Caco-2 (cell line): Measurements from ENCODE around the gene TMEM174. TPM values are rescaled to one million over a fixed set of nuclear protein-coding genes. Genes with fewer than 3 reads are reported as not detected.

Source experiments
- BruUV-seq: library from RNA; stranded (reverse); fragments of 400-500 nt; replicated peaks from 2 replicates; lab custom pipeline; 2021; lab: Mats Ljungman, UMichigan
- CTCF ChIA-PET: fragments of 300-600 bp; sonication (Branson Sonifier 250); formaldehyde crosslinking; loops from one replicate; lab custom pipeline; 2022; ENCODE audit warnings: antibody characterized with exemption; lab: Charles Lee
- POLR2A ChIA-PET: fragments of 300-600 bp; sonication (Branson Sonifier 250); formaldehyde crosslinking; loops from one replicate; lab custom pipeline; 2022; ENCODE audit warnings: antibody characterized with exemption; lab: Charles Lee
- DNase-seq, 2 experiments: peaks; one replicate each; pipeline versions ENCODE4 v3.0.0 to v3.0.0-alpha.2; 2020 to 2022
- H3K27me3 ChIP-seq: replicated peaks from 2 replicates; pipeline ENCODE4 v1.6.0; 2011; ENCODE audit warnings: low read length; ENCODE audit not compliant: control insufficient read depth, insufficient read depth
- H3K36me3 ChIP-seq: 2 replicates; pipeline ENCODE4 v1.5.1; 2011; ENCODE audit warnings: low read length; ENCODE audit not compliant: control insufficient read depth, insufficient read depth
- H3K4me1 ChIP-seq: fragments of 250-450 bp; sonication (Bioruptor Pico); 2 replicates; pipeline ENCODE4 v1.5.1; 2020; ENCODE audit warnings: mild to moderate bottlenecking
- H3K4me3 ChIP-seq: 2 replicates; pipeline ENCODE4 v1.5.1; 2011; ENCODE audit warnings: low read depth, mild to moderate bottlenecking, control low read depth, low read length
- H3K9me3 ChIP-seq: fragments of 250-450 bp; sonication (Bioruptor Pico); 2 replicates; pipeline ENCODE4 v1.5.1; 2020; ENCODE audit warnings: mild to moderate bottlenecking, moderate library complexity
- H3K27ac Mint-ChIP-seq: one replicate; pipeline ENCODE4 v1.8.0; 2022; ENCODE audit warnings: mixed read lengths; ENCODE audit not compliant: unreplicated experiment
- H3K27me3 Mint-ChIP-seq: one replicate; pipeline ENCODE4 v1.8.0; 2022; ENCODE audit warnings: mixed read lengths; ENCODE audit not compliant: insufficient read depth, unreplicated experiment
- H3K36me3 Mint-ChIP-seq: one replicate; pipeline ENCODE4 v1.8.0; 2022; ENCODE audit warnings: mild to moderate bottlenecking, mixed read lengths; ENCODE audit not compliant: insufficient read depth, unreplicated experiment
- H3K4me1 Mint-ChIP-seq: one replicate; pipeline ENCODE4 v1.8.0; 2022; ENCODE audit warnings: low read depth, mixed read lengths; ENCODE audit not compliant: unreplicated experiment
- H3K4me3 Mint-ChIP-seq: one replicate; pipeline ENCODE4 v1.8.0; 2022; ENCODE audit warnings: mild to moderate bottlenecking, moderate library complexity, mixed read lengths; ENCODE audit not compliant: unreplicated experiment
- H3K9me3 Mint-ChIP-seq: one replicate; pipeline ENCODE4 v1.8.0; 2022; ENCODE audit warnings: mixed read lengths; ENCODE audit not compliant: unreplicated experiment
- CTCF ChIP-seq, 2 experiments: fragments of 200-600 bp in 1 of 2; IDR thresholded peaks; 1 replicate in 1 of 2; 2 replicates in 1 of 2; pipeline versions ENCODE4 v1.5.1 to v1.8.0; 2011 to 2022; ENCODE audit warnings: antibody characterized with exemption in 1 of 2, control low read depth in 1 of 2, inconsistent platforms in 1 of 2, low read depth in 1 of 2, low read length in 1 of 2, mild to moderate bottlenecking in 1 of 2, moderate library complexity in 1 of 2; ENCODE audit not compliant: insufficient read depth in 1 of 2, severe bottlenecking in 1 of 2, unreplicated experiment in 1 of 2
- intact Hi-C: fragments of 100-400 bp; cut with micrococcal nuclease; formaldehyde crosslinking; loops from one replicate; pipeline ENCODE4 v1.10.0; 2022; ENCODE audit not compliant: unreplicated experiment
- total RNA-seq: library from RNA; stranded (reverse); gene quantifications from 2 replicates; pipeline ENCODE4 v1.2.3, GENCODE V29; 2022

The TMEM174 gene
- total RNA-seq, 1 experiment from 2014 or later: not detected

DNA sequence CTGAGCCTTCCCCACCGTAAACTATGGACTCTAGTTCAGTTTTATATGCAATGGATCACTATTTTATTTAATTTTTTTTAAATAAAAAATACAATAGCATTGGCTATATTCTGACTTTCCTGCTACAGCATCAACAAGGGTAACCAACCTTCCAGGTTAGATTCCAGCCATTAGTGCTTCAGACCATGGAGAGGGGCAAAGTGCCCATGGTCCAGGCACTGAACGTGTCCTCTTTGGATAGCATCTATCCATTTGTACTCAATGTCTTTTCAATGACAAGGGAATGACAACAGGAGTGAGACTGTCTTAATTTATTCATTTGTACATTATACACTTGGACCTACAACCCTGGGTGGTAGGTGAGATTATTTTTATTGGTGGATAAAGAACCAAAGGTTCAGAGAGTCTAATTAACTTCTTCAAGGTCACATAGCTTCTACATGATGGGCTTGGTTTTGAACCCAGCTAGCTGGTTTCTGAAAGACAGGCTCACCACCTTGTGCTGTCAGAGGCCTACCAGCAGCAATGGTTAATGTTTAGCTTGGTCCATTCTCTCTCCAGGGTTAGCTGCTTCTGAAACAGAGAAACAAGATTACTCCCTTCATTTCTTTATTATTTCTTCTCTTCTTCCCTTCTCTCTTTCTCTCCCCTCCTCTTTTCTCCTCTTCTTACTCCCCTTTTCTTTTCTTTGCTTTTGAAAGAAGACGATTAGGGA, 41.1 kb upstream of the TMEM174 start:
- H3K9me3 Mint-ChIP-seq: no peaks in the 10 kb centered on the region
- H3K4me1 Mint-ChIP-seq: peaks cover 21% of the 10 kb centered on the region
- Histone ChIP-seq H3K36me3 (no peaks in the 10 kb centered on the region), H3K9me3 (no peaks in the 10 kb centered on the region), H3K4me3 (no peak overlapping the region), H3K27me3 (no peaks in the 10 kb centered on the region), H3K4me1 (peaks cover 18% of the 10 kb centered on the region)
- ChIA-PET CTCF (interaction anchor here (1.0 kb wide), 2 partner anchors 70 to 84 kb away, joined by 3 to 4 read pairs; no protein-coding TSS in a partner anchor), POLR2A (no interaction called here)
- DNase-seq: no peak
- H3K36me3 Mint-ChIP-seq: peaks cover 4% of the 10 kb centered on the region
- H3K4me3 Mint-ChIP-seq: no peak overlapping the region
- TF ChIP-seq CTCF (IDR thresholded peaks at IDR 0.05; ENCODE audit: insufficient read depth in 1 of 2, low read depth in 1 of 2, low read length in 1 of 2, severe bottlenecking in 1 of 2, unreplicated experiment in 1 of 2): no peak
- H3K27me3 Mint-ChIP-seq: no peaks in the 10 kb centered on the region
- no TSS peak for BruUV-seq
- intact Hi-C loops: no loop called here
- no peak overlapping the region for H3K27ac Mint-ChIP-seq

- Histone ChIP-seq H3K4me3 (no peak overlapping the region), H3K9me3 (no peaks in the 10 kb centered on the region), H3K4me1 (peaks cover 18% of the 10 kb centered on the region), H3K27me3 (no peaks in the 10 kb centered on the region), H3K36me3 (no peaks in the 10 kb centered on the region)
- no peak for DNase-seq
- TF ChIP-seq CTCF (IDR thresholded peaks at IDR 0.05; ENCODE audit: insufficient read depth in 1 of 2, low read depth in 1 of 2, low read length in 1 of 2, severe bottlenecking in 1 of 2, unreplicated experiment in 1 of 2): no peak
- ChIA-PET POLR2A (no interaction called here), CTCF (no interaction called here)
- peaks cover 4% of the 10 kb centered on the region for H3K36me3 Mint-ChIP-seq
- H3K27ac Mint-ChIP-seq: no peak overlapping the region
- BruUV-seq: no TSS peak
- H3K9me3 Mint-ChIP-seq: no peaks in the 10 kb centered on the region
- H3K4me3 Mint-ChIP-seq: no peak overlapping the region
- H3K27me3 Mint-ChIP-seq: no peaks in the 10 kb centered on the region
- intact Hi-C loops: no loop called here
- H3K4me1 Mint-ChIP-seq: peaks cover 21% of the 10 kb centered on the region
These were observed 40.2 kb upstream of the TMEM174 start for GRCh38 chr5:73132759-73133158.

DNA sequence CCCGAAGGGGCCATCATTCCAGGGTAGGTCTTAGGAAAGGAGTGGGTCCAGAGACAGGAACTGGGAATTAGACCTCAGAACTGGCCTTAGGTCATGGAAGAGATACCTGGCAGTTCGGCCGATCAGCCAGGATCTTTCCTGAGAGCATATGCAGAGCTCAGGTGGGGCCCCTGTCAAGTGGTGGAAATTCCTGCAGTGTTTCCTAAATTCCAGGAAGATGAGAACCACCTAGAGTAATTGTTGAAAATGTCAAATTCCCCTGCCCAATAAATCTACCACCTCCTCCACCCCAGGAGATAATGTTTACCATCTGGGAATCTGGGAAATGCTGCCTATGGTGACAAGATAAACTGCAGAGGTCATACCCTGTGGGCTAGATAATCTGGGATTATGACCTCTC, 38.0 kb upstream of the TMEM174 start:
- Mint-ChIP-seq H3K9me3 (no peaks in the 10 kb centered on the region), H3K27ac (no peak overlapping the region), H3K27me3 (peaks cover 3% of the 10 kb centered on the region), H3K36me3 (peaks cover 2% of the 10 kb centered on the region), H3K4me3 (no peak overlapping the region), H3K4me1 (peaks cover 17% of the 10 kb centered on the region)
- no peaks in the 10 kb centered on the region for H3K9me3 ChIP-seq
- H3K27me3 ChIP-seq: no peaks in the 10 kb centered on the region
- intact Hi-C loops: loop anchor here (5.0 kb wide), 2 partner anchors 38 to 67 kb away; no protein-coding TSS in a partner anchor
- CTCF ChIA-PET: no interaction called here
- no TSS peak for BruUV-seq
- POLR2A ChIA-PET: no interaction called here
- TF ChIP-seq CTCF (IDR thresholded peaks at IDR 0.05; ENCODE audit: insufficient read depth in 1 of 2, low read depth in 1 of 2, low read length in 1 of 2, severe bottlenecking in 1 of 2, unreplicated experiment in 1 of 2): no peak
- H3K4me3 ChIP-seq: no peak overlapping the region
- H3K4me1 ChIP-seq: peaks cover 18% of the 10 kb centered on the region
- no peak for DNase-seq
- H3K36me3 ChIP-seq: no peaks in the 10 kb centered on the region
